GM18505 (cell line): ENCODE results near the gene C5orf22.

Source experiments
- ATAC-seq: cut with Tn5 transposase; IDR thresholded peaks from one replicate; pipeline ENCODE4 v1.9.1; 2021; ENCODE audit not compliant: unreplicated experiment
- POLR2A ChIP-seq: IDR thresholded peaks from 4 replicates; pipeline ENCODE4 v1.6.1; 2011; ENCODE audit warnings: borderline replicate concordance; ENCODE audit not compliant: insufficient read depth, insufficient read length; ENCODE audit errors: extremely low read depth

Gene C5orf22

DNA sequence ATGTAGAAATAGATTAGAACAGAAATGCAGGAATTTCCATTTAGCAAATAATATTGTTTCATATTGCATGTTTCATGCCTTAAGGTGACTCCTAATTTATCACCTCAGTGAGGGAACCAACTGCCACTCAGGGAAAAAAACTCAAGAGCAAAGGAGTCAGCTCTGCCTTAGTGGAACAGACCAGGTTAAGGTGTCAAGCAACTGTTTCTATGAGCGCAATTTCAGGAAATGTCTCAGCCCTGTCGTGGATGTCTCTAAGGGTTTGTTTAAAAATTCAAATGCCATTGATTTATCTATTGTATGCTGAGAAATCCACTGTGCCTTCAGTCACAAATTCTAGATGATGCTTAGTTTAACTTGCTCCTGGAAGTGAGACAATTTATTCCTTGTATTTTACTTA lies 72.1 kb downstream of the C5orf22 start:
- ATAC-seq = no peak
- TF ChIP-seq POLR2A = no peak

DNA sequence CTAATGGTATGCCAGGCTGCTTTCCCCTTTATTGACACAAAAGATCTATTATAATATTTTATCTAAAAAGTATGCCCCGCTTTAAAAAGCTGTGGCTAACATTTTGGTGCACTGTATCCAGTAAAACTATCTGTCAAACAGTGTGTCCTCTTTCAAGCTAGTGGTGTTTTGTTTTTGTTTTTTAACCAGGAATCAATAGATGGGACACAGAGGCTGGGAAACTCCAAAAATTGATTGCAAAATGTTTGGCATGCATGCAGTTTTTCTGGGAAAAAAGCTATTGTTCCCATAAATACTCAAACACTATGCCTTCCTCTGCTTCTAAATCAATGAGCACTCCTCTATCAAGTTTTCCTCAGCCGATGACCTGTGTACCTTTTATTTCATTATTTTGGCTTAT lies 72.5 kb downstream of the C5orf22 start:
- no peak for ATAC-seq
- no peak for TF ChIP-seq POLR2A
